LNCAP (cell line): ENCODE data around the gene IRX6.

ENCODE experiments used
- CTCF ChIP-seq: fragments of 450-650 bp; IDR thresholded peaks from 2 replicates; pipeline ENCODE4 v1.5.1; 2017; ENCODE audit warnings: mild to moderate bottlenecking

The IRX6 gene

GRCh38 chr16:55349867-55350266 lies 25.9 kb downstream of the IRX6 start:
- no peak for TF ChIP-seq CTCF

- no peak for TF ChIP-seq CTCF
These were observed 27.0 kb downstream of the IRX6 start for GRCh38 chr16:55350984-55351383.

- TF ChIP-seq CTCF, result no peak
These were observed 27.9 kb downstream of the IRX6 start for GRCh38 chr16:55351936-55352335.

- no peak for TF ChIP-seq CTCF
These were observed 33.2 kb downstream of the IRX6 start for GRCh38 chr16:55357241-55357640.

- TF ChIP-seq CTCF, result no peak
These were observed 35.9 kb downstream of the IRX6 start for GRCh38 chr16:55359946-55360345.

- no peak for TF ChIP-seq CTCF
These were observed 40.8 kb downstream of the IRX6 start for GRCh38 chr16:55364811-55365210.

- TF ChIP-seq CTCF, result no peak
These were observed 43.4 kb downstream of the IRX6 start for GRCh38 chr16:55367301-55367811.
